ENCODE results near the gene XIRP2.

DNA sequence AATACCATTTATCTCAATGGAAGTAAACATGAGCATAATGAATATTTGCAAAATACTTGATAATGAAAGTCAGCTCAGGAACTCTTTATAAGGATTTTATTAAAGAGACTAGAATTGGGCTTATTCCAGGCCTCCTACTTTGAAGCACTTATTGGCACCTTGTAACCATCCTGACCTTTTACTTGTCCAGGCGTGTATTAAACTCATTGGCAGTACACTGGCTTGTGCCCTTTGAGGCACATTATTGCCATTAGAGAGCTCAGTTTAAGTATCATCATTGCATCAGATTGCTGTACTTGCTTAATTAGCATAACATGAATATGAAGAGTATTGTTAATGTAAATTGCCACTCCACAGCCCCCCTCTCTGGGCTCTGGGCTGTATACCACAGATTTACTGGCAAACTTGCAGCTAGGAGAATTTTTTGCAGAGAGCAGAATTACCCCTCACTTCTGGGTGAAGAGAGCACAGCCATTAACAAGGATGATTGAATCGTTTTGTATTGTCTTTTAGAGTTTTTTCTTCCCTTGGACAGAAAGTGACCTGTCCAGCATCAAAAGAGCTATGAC, 72.5 kb downstream of the XIRP2 start:
- TF ChIP-seq, protein P1, sequence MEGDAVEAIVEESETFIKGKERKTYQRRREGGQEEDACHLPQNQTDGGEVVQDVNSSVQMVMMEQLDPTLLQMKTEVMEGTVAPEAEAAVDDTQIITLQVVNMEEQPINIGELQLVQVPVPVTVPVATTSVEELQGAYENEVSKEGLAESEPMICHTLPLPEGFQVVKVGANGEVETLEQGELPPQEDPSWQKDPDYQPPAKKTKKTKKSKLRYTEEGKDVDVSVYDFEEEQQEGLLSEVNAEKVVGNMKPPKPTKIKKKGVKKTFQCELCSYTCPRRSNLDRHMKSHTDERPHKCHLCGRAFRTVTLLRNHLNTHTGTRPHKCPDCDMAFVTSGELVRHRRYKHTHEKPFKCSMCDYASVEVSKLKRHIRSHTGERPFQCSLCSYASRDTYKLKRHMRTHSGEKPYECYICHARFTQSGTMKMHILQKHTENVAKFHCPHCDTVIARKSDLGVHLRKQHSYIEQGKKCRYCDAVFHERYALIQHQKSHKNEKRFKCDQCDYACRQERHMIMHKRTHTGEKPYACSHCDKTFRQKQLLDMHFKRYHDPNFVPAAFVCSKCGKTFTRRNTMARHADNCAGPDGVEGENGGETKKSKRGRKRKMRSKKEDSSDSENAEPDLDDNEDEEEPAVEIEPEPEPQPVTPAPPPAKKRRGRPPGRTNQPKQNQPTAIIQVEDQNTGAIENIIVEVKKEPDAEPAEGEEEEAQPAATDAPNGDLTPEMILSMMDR (IDR thresholded peaks at IDR 0.05), result no peak
- TF ChIP-seq POLR2A (IDR thresholded peaks at IDR 0.05), result no peak
